HG03469 (cell line): ENCODE data around the gene CRIP1.

Experiments used
- ATAC-seq: cut with Tn5 transposase; IDR thresholded peaks from one replicate; pipeline ENCODE4 v1.9.1; 2021; ENCODE audit warnings: mild to moderate bottlenecking, moderate library complexity, moderate number of reproducible peaks; ENCODE audit not compliant: unreplicated experiment

CRIP1 gene

DNA sequence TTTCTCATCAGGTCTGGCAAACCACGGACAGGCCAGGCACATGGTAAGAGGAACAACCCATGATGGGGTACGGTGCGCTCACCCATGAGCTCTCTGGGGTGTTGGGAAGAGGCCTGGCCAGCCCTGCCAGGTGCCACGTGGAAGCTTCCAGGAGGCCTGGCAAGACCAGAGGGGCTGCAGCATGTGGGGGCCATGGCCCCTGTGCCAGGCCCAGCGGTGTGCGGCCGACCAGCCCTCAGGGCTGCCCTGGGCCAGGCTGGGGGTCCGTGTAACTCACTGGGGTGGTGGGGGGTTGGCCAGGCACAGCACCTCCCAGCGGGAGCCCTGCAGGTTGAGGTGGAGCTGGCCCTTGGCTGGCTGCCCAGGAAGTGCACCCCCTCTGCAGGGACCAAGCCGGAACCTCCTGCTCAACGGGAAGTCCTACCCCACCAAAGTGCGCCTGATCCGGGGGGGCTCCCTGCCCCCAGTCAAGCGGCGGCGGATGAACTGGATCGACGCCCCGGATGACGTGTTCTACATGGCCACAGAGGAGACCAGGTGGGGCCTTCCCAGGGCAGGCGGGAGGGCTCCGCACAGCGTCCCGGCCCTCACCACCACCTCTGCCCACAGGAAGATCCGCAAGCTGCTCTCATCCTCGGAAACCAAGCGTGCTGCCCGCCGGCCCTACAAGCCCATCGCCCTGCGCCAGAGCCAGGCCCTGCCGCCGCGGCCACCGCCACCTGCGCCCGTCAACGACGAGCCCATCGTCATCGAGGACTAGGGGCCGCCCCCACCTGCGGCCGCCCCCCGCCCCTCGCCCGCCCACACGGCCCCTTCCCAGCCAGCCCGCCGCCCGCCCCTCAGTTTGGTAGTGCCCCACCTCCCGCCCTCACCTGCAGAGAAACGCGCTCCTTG lies 17.0 kb upstream of the CRIP1 start:
- no peak for ATAC-seq

DNA sequence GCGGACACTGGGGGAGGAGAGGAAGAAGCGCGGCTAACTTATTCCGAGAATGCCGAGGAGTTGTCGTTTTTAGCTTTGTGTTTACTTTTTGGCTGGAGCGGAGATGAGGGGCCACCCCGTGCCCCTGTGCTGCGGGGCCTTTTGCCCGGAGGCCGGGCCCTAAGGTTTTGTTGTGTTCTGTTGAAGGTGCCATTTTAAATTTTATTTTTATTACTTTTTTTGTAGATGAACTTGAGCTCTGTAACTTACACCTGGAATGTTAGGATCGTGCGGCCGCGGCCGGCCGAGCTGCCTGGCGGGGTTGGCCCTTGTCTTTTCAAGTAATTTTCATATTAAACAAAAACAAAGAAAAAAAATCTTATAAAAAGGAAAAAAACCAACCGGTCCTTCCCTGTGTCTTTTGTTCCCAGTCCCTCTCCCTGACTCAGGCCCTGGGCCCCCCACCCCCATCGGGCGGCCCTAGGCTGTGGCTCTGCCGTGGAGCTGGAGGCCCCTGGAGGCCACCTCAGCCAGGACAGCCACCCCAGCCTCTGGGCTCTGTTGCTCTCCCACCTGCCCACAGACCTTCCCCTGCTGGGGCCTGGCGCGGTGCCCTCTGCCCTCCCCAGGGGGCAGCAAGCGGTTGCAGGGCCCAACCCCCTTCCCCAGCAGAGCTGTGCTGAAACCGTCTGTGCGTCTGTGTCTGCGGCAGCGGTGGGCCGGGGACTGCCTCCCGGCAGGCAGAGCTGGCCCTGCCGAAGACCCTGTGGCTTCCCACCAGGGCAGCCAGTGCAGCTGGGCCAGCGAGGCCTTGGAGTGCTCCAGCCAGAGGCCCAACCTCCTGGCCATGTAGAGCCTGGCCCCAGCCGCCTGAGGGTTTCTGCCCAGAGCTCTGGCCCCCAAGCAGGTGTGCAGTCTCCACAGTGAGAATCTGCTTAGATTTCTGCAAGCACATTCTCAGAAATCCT lies 16.1 kb upstream of the CRIP1 start:
- ATAC-seq: no peak

DNA sequence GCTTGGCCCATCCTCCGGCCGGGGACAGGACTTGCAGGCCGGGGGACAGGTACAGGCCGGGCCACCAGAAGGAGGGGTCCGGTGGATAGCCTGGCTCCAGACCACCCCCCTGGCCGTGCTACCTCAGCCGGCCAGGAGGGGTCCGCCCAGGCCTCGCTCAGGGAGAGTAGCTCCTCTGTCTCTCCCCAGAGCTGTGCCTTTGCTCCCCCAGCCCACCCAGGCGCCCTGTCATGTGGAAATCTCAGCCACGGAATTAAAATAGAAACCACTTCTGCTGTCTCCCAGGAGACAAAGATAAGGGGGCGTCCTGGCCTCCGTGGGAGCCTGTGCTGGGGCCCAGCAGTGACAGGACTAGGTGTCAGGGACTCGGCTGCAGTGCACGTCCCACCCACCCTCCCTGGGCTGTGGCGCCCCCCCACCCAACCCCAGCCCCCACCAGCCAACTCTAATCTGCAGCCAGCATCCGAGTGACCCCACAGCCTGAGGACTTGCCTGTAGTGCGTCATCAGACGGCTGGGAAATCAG lies 15.3 kb upstream of the CRIP1 start:
- no peak for ATAC-seq

DNA sequence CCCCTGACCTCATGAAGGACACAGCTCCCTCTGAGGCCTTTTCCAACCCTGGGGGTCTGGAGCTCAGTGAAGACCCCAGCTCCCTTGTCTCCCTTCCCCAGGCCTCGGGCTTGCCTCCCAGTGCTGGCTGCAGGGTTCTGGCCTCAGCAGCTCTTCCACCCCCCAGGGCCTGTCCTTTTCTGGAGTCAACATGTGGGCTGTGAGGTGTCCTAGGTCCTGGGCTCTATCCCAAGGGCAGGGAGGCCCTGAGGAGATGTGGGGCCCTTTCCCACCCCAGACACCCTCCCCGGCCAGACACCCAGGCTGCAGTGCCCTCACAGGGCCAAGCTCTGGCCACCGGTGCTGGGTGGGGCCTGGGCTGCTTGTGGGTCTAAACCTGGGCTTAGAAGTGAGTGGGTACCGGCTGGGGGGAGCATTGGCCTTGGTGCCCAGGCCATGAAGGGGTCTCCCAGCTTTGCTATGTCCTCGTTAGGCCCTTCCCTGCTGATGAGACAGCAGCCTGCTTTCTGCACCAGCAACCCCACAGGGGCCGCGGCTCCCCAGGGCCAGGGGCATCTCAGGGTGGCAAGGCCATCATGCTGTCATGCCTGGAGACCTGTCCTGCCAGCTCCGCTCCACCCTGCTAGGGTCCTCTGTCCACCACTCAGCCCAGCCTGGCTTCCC lies 14.7 kb upstream of the CRIP1 start:
- ATAC-seq: no peak

DNA sequence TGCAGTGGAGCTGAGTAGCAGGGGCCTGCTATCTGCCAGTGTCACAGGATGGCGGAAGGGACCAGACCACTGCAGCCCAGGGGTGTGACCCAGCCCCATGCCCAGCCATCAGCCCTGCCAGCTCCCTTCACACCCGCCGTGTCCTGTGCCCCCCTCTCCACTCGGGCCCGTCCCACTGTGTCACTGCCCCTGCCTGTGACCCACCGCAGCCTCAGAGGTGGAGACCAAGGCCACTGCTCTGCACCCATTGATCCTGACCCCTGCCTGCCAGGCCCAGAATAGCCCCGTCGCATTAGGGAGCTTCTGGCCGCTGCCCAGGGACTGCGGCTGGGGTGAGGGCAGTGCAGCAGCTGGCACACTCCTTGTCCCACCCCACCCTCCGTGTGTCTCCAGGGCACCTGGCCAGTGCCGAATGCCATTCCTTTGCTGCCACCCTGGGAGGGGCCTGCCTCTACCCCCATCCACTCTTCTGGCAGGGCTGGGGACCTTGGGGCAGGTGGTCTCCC lies 14.1 kb upstream of the CRIP1 start:
- no peak for ATAC-seq

DNA sequence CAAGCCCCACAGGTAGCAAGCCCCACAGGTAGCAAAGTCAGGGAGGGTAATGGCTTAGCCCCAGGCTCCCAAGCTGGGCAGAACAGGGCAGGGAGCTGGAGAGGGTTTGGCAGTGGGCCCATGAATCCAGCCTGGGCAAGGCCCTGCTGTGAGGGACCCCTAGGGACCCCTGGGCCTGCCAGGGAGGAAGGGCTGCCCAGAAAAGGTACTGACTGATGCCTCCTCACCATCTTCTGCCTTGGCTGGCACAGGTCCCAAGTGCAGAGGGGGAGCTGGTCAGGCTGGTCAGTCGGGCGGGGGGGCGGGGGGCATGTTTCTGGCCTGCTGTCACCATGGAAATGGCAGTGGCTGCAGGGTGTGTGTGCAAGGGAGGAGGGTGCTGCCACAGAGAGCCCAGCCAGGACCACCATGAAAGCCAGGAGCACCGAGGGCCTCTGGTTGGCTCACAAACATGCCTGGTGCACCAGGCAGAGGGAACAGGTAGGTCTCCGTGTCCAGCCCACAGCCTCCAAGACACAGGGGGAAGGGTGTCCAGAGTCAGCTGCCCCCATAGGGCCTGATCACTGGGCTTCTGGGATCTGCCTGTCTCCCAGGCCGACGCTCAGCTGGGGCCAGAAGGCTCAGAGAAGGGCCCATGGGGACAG lies 13.5 kb upstream of the CRIP1 start:
- no peak for ATAC-seq

DNA sequence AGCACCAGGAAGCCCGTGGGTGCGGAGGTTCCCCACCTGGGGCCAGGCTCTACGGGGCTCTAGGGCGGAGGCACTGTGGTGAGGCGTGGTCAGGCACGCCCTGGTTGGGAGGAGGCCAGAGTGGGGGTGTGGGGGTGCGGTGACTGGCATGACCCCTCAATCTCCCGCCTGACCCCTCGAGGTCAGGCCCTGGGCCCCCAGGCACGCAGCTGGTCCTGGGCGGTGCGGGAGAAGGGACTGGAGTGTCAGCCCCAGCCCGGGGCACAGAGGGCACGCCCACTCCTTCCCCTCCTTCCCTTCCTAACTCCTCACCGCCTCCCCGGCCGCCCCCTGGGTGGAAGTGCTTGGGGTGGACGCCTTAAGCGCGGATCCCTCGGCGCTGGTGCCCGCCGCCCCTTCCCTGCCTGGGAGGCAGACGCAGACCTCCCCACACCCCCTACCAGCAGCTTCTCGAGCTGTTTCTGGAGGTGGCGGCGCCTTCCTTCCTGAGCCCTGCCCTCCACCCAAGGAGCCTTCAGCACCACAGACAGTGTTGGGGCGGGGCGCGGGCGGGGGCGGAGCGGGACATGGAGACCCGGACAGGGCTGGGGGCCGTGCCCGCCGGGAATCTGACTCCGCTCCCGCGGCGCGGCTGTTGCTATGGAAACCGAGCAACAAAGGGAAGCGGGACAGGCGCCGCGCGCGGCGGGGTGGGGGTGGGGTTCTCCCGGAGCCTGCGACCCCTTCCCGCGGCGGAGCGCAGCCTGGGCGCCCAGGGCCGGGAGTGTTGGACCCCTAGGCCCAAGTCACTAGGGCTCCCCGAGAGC lies 12.8 kb upstream of the CRIP1 start:
- ATAC-seq: no peak

DNA sequence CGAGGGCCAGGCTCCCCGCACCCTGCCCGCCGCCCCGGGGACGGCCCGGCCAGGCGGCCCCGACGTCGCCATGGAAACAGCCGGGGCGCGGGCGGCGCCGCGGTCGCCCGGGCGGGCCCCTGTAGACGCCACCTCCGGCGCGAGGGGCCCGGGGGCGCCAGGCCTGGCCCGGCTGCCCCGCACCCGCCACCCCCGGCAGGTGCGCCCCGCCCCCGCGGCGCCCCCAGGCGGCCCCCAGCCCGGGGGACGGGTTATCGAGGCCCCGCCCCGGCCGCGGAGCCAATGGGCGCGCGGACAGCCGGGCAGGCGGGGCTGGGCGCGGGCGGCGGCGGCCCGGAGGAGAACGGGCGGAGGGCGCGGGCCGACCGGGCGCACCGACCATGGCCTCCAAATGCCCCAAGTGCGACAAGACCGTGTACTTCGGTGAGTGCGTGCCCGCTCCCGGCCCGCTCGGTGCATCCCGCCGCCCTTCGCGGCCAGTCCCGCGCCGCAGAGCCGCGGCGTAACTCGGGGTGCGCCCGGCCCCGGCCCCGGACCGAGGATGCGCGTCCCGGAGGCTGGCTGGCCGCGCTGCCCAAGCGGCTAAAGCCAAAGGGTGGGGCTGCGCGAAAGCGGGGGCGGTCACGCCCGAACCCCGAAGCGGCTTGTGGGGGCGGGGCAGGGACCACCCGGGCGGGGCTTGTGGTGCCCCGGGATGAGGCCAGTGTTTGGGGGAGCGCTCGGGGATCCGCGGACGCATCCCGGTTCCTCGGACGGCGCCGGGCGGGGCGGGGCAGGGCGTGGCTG lies 12.0 kb upstream of the CRIP1 start, which contains the start of gene CRIP2:
Gene CRIP2 (plus strand): TSS at position 339 of the 786 bp plus-strand sequence. CDS start 42 bp downstream, at position 381.
- ATAC-seq: no peak

DNA sequence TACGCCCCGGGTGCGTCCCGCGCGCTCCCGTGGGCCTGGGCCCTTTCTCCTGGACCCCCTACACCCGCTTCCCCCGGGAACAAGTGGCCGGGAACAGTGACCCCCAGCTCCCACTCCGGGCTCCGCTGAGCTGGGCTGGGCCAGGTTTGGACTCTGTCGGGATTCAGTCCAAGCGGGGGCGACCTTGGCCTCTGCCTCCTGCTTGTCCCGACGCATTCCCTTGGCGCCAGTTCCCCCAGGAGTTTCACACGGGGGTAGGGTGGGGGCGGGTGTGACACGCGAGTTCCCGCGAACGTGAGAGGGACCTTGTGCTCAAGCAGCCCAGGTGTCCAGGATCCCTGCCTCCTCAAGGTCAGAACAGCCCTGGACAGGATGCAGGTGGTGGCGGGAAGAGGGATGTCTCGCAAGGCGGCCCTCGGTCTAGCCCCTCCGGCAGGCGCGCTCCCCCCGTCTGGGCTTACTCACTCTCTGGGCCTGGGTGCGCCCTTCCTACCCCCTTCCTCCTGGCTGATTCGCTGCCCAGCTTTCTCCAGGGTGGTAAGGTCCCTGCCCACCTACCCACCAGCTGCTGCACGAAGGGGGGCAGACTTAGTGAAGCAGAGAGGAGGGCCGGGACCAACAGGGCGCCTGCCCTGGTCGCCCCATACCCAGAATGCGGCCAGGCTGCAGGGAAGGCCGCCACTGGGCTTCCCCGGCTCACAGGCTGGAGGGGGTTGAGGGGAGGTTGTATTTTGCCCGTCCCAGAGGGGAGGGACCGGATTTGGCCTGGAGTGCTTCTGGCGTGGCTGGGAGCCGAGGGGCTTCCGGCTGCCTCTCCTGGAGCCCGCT lies 11.2 kb upstream of the CRIP1 start:
- ATAC-seq: no peak

DNA sequence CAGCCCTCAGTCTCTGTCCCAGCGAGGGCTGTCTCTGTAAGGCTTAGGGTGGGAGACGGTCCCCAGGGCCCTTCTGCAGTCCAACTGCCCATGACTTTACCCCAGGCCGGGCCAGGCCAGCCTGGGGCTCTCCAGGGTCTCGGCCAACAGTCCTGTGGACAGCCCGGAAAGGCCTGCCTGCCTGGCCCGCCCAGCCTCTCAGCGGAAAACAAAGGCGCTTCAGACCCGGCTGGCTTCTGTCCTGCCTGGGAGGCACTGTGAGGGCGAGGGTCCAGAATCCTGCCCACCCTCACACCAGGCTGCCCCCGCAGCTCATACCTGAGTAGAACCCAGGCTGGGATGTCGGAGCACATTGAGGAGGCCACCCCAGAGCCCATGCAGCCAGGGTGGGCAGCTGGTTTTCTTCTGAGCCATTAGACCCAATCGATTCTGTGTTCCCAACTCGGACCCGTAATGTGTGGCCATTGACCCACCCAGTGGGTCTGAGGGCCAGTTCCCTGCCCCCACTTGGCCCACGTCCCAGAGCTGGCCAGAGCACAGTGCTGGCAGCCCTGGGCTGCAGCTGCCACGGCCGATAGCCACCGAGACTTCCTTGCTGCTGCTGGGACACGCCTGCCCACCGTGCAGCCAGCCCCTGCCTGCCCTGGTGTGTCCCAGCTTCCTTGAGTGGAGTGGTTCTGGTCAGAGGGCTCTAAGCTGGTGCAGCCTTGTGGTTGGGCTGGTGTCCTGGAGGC lies 10.4 kb upstream of the CRIP1 start:
- ATAC-seq: no peak

DNA sequence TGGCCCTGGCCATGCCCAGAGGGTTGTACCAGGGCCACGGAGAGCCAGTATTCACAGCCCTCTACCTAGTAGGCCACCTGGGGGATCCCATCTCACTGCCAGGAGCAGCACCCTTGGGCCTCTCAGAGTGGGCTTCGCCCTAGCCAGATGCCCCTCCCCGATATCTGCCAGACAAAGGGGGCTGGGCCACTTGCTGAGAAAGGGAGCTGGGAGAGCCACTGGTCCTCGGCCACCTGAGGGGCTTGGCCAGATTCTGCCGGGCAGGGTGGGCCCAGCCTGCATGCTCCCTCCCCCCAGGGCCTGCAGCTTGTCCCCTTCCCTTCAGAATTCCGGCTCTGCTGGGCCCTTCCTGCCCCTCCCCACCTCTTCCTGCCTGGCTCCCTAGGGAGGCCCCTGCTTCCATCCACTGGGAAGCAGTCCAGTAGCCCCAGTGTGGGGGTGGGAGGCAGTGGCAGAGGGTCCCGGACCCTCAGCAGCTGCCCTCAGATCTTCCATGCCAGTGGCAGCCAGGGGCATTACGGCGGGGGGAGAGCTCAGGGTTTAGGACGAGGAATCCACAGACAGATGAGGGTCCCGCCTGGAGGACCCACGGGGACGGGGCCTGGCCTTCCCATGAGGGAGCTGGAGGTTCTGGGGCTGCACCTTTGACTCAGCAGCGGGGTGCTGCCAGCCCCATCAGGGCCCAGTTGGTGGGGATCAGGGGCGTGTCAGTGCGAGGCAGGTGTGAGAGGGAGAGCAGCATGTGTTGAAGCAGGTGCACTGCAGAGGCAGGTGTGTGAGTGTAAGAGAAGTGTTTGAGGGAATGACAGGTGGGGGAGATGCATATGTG lies 9.6 kb upstream of the CRIP1 start:
- ATAC-seq: no peak

DNA sequence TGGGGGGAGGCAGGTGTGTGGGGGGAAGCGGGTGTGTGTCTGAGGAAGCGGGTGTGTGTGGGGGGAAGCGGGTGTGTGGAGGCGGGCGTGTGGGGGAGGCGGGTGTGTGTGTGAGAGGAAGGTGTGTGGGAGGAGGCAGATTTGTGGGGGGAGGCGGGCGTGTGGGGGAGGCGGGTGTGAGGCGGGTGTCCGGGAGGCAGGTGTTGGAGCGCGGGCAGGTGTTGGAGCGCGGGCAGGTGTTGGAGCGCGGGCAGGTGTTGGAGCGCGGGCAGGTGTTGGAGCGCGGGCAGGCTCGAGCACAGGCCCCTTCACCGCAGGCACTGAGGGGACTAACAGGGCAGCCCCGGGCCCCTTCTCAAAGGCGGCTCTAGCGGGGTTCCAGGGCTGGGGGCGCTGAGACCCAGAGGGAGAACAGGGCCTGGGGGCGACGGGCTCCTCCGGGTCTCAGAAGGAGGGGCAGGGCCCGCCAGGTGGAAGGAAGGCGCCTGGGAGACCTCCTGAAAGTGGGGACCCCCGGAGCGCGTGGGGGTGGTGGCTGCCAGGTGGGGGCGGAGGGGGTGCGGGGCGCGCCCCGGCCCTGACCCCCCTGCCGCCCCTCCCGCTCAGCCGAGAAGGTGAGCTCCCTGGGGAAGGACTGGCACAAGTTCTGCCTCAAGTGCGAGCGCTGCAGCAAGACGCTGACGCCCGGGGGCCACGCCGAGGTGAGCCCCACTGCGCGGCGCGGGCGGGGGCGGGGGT lies 8.9 kb upstream of the CRIP1 start:
- no peak for ATAC-seq

DNA sequence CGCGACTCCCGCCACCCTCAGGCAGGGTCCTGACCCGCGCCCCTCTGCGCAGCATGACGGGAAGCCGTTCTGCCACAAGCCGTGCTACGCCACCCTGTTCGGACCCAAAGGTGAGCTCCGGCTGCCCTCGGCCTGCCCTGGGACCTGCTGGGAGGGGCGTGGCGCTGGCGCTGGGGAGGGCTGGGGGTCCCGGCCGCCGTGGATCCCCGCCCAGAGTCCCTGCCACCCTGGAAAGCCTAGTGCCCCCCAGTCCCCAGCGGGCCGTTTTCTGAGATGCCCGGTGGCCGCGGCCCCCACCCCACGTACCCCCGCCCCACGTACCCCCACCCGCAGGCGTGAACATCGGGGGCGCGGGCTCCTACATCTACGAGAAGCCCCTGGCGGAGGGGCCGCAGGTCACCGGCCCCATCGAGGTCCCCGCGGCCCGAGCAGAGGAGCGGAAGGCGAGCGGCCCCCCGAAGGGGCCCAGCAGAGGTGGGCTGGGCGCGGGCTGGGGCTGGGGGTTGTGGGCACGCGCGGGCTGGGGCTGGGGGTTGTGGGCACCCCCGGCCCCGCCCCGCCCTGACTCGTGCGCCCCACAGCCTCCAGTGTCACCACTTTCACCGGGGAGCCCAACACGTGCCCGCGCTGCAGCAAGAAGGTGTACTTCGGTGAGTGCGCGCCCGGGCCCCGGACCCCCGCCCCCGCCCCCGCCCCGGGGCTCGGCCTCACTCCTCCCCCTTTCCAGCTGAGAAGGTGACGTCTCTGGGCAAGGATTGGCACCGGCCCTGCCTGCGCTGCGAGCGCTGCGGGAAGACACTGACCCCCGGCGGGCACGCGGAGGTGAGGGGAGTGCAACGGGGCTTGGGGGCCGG lies 8.1 kb upstream of the CRIP1 start:
- no peak for ATAC-seq

DNA sequence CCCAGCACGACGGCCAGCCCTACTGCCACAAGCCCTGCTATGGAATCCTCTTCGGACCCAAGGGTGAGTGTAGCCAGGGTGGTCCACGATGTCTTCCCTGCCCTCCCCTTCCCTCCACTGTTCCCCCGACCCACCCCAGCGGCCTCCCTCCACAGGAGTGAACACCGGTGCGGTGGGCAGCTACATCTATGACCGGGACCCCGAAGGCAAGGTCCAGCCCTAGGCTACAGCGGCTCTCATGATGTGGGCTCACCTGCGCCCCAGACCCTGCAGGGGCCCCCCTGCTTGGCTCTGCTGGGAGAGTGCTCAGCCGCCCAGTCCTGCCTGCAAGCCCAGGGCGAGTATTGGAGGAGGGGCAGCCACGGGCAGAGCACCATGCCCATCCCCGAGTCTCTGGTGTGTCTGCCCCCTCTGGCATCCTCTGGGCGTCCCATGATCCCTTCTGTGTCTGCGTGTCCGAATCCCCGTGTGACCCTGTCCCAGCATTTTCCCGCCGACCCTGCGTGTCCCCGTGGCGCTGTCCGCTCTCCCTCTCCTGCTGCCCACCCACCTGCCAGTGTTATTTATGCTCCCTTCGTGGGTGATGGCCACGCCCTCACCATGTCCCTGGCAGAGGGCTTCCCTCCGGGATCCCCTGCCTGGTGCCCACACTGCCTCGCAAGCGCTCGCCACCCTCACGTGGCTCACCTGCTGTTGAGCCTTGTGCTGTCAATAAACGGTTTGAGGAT lies 7.1 kb upstream of the CRIP1 start:
- ATAC-seq: no peak
